GM12878 (cell line): ENCODE data around the gene ULBP3. TPM values are rescaled to one million over a fixed set of nuclear protein-coding genes. Genes with fewer than 3 reads are reported as not detected.

ENCODE experiments used
- ATAC-seq: fragments of 200-7000 bp; cut with Tn5 transposase; 3 replicates; pipeline ENCODE4 v1.9.1; 2020; ENCODE audit warnings: mild to moderate bottlenecking, moderate library complexity
- BruUV-seq: library from RNA; stranded (reverse); fragments of 400-500 nt; replicated peaks from 2 replicates; lab custom pipeline; 2021; lab: Mats Ljungman, UMichigan
- CTCF ChIA-PET: fragments of 300-600 bp; sonication (Branson Sonifier 250); formaldehyde crosslinking; extraction: SDS; loops from one replicate; lab custom pipeline; 2021; ENCODE audit warnings: inconsistent platforms; lab: Yijun Ruan, JAX
- POLR2A ChIA-PET: fragments of 350-600 bp; formaldehyde crosslinking; extraction: SDS; loops from one replicate; lab custom pipeline; 2021; ENCODE audit warnings: inconsistent platforms; lab: Charles Lee
- RAD21 ChIA-PET: fragments of 300-600 bp; sonication (Branson Sonifier 250); formaldehyde crosslinking; loops from one replicate; lab custom pipeline; 2023; ENCODE audit warnings: antibody characterized with exemption; ENCODE audit not compliant: unreplicated experiment; lab: Charles Lee
- SMC1A ChIA-PET: fragments of 300-600 bp; sonication (Branson Sonifier 250); formaldehyde crosslinking; loops from one replicate; lab custom pipeline; 2023; ENCODE audit not compliant: unreplicated experiment, uncharacterized antibody; lab: Charles Lee
- DNase-seq: peaks from one replicate; pipeline ENCODE4 v3.0.0-alpha.2; 2011; ENCODE audit warnings: low read depth, low spot score
- FAIRE-seq: peaks from 3 replicates; lab custom pipeline; 2011; peaks lifted over from hg19 to GRCh38; lab: Jason Lieb, UNC
- H2AFZ ChIP-seq: 2 replicates; pipeline ENCODE4 v1.6.0; 2011; ENCODE audit warnings: low read depth, low read length, control low read depth; ENCODE audit not compliant: control insufficient read depth
- H3K27ac ChIP-seq: 2 replicates; pipeline ENCODE4 v1.5.1; 2011; ENCODE audit warnings: control low read depth; ENCODE audit not compliant: control insufficient read depth, insufficient read depth
- H3K27me3 ChIP-seq, 2 experiments: replicated peaks in 1 of 2; 2 replicates each; pipeline versions ENCODE4 v1.6.0 to v1.6.1; 2011; ENCODE audit warnings: low read length in 1 of 2; ENCODE audit not compliant: control insufficient read depth in 2 of 2, insufficient read depth in 2 of 2
- H3K36me3 ChIP-seq, 2 experiments: 2 replicates each; pipeline ENCODE4 v1.5.1; 2011; ENCODE audit warnings: low read length in 1 of 2; ENCODE audit not compliant: control insufficient read depth in 2 of 2, insufficient read depth in 2 of 2
- H3K4me1 ChIP-seq: 2 replicates; pipeline ENCODE4 v1.6.1; 2011; ENCODE audit warnings: mild to moderate bottlenecking, low read length, moderate library complexity, mixed read lengths; ENCODE audit not compliant: control insufficient read depth, insufficient read depth
- H3K4me2 ChIP-seq: 2 replicates; pipeline ENCODE4 v1.6.0; 2011; ENCODE audit warnings: control low read depth; ENCODE audit not compliant: control insufficient read depth, insufficient read depth
- H3K4me3 ChIP-seq: fragments of 200-600 bp; sonication (generic); 2 replicates; pipeline ENCODE4 v1.5.1; 2016
- H3K79me2 ChIP-seq: 2 replicates; pipeline ENCODE4 v1.6.0; 2011; ENCODE audit warnings: low read length; ENCODE audit not compliant: control insufficient read depth, insufficient read depth
- H3K9ac ChIP-seq: 2 replicates; pipeline ENCODE4 v1.8.0; 2011; ENCODE audit warnings: low read length, control low read depth, mixed read lengths; ENCODE audit not compliant: control insufficient read depth, insufficient read depth
- H3K9me3 ChIP-seq: replicated peaks from 3 replicates; pipeline ENCODE4 v1.5.1; 2011; ENCODE audit warnings: mild to moderate bottlenecking, low read length; ENCODE audit not compliant: control insufficient read depth, insufficient read depth
- H4K20me1 ChIP-seq: 2 replicates; pipeline ENCODE4 v1.6.0; 2011; ENCODE audit not compliant: control insufficient read depth, insufficient read depth
- CHD2 ChIP-seq: IDR thresholded peaks from 2 replicates; pipeline ENCODE4 v1.6.1; 2011; ENCODE audit warnings: low read depth, low read length, improper control_type of control experiment, borderline replicate concordance
- EED ChIP-seq: sonication (generic); IDR thresholded peaks from 2 replicates; pipeline ENCODE4 v1.6.1; 2016; ENCODE audit warnings: antibody characterized with exemption, low read depth
- FOXK2 ChIP-seq: fragments of 450-650 bp; IDR thresholded peaks from 2 replicates; pipeline ENCODE4 v1.6.1; 2017; ENCODE audit warnings: mild to moderate bottlenecking, moderate library complexity
- HDGF ChIP-seq: fragments of 450-650 bp; IDR thresholded peaks from 2 replicates; pipeline ENCODE4 v1.6.1; 2016; ENCODE audit warnings: antibody characterized with exemption
- MTA3 ChIP-seq: IDR thresholded peaks from 2 replicates; pipeline ENCODE4 v1.6.1; 2012; ENCODE audit warnings: low read length, inconsistent platforms, borderline replicate concordance
- POU2F2 ChIP-seq: IDR thresholded peaks from 3 replicates; pipeline ENCODE4 v1.6.1; 2011; ENCODE audit warnings: low read depth, mild to moderate bottlenecking, low read length, borderline replicate concordance
- SPI1 ChIP-seq: IDR thresholded peaks from 2 replicates; pipeline ENCODE4 v1.6.1; 2011; ENCODE audit warnings: low read depth, mild to moderate bottlenecking, low read length, moderate library complexity, borderline replicate concordance; ENCODE audit not compliant: insufficient read depth
- ZNF384 ChIP-seq: IDR thresholded peaks from 2 replicates; pipeline ENCODE4 v1.6.1; 2012; ENCODE audit warnings: low read depth, mild to moderate bottlenecking, low read length, improper control_type of control experiment, borderline replicate concordance
- WGBS: methylation state at CpG from one replicate; pipeline ENCODE4 v1.1.6; 2016; ENCODE audit warnings: low lambda C conversion rate; ENCODE audit not compliant: insufficient replicate concordance, insufficient coverage; ENCODE audit errors: missing lambda C conversion rate; 5-methylcytosine and 5-hydroxymethylcytosine counted together
- in situ Hi-C: fragments of 300-500 bp; cut with MboI; formaldehyde crosslinking; loops from 9 replicates; pipeline ENCODE4 v1.14.3; 2018; ENCODE audit warnings: mixed read lengths
- intact Hi-C: fragments of 100-400 bp; cut with micrococcal nuclease; formaldehyde crosslinking; loops from one replicate; pipeline ENCODE4 v1.14.2; 2022; ENCODE audit not compliant: unreplicated experiment
- polyA plus RNA-seq, 11 experiments: library from polyadenylated mRNA; depleted of rRNA in 4 of 11; unstranded in 6 of 11; stranded (reverse) in 5 of 11; fragments of >200 nt; fragmentation: Nextera tagmentation in 4 of 11; fragmentation: Illumina TruSeq in 1 of 11; extraction: Ambion mirVana in 4 of 11; extraction: Trizol in 1 of 11; gene quantifications; 1 replicate in 1 of 11; 2 replicates in 10 of 11; pipeline versions ENCODE4 v1.2.1 to v1.2.3, GENCODE V29; 2011 to 2016; ENCODE audit warnings: inconsistent platforms in 2 of 11, missing spikeins in 2 of 11, low read depth in 1 of 11
- total RNA-seq, 4 experiments: library from RNA; depleted of rRNA in 3 of 4; stranded (reverse); fragments of >200 nt in 3 of 4; fragmentation: Illumina TruSeq in 1 of 4; extraction: Trizol in 1 of 4; gene quantifications; 2 replicates each; pipeline versions ENCODE4 v1.2.1 to v1.2.3, GENCODE V29; 2013 to 2021
- TF ChIP-seq, protein P1 (sequence below): IDR thresholded peaks from 2 replicates; pipeline ENCODE4 v1.6.1; 2011; ENCODE audit warnings: mild to moderate bottlenecking, low read depth, low read length, moderate library complexity; ENCODE audit not compliant: insufficient replicate concordance
- TF ChIP-seq, protein P2 (sequence below): fragments of 150-350 bp; IDR thresholded peaks from 2 replicates; pipeline ENCODE4 v1.6.1; 2016; ENCODE audit warnings: low read depth, low read length
- TF ChIP-seq, protein P3 (sequence below), 3 experiments: IDR thresholded peaks in 2 of 3; conservative IDR thresholded peaks in 1 of 3; 2 replicates each; pipeline ENCODE4 v1.5.1; 2011; ENCODE audit warnings: low read depth in 3 of 3, low read length in 3 of 3, mild to moderate bottlenecking in 3 of 3, control low read depth in 2 of 3, moderate library complexity in 2 of 3, inconsistent platforms in 1 of 3, mixed read lengths in 1 of 3; ENCODE audit not compliant: control insufficient read depth in 2 of 3, insufficient read depth in 1 of 3; ENCODE audit errors: extremely low read depth in 1 of 3

Gene ULBP3
- total and polyA plus RNA-seq, 10 of the 15 experiments (the other 5 are each of a cell fraction or from before 2014, with no cell fraction given) = 0.08 to 0.16 TPM; not detected in 8

DNA sequence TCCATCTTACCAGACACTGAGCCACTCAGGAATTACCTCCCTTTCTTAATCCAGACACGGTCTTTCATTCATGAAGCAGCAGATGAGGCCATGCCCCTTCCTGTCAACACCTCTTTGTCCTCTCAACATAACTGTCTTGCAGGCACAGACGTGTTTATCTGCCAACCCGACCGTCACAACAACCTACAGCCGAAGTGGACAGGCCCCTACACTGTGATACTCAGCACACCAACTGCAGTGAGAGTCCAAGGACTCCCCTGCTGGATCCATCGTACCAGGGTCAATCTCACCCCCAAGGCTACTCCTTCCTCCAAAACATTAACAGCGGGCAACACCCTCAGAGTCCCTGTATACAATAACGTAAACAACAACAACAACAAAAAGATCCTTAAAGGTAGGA is 30.6 kb upstream of the ULBP3 start:
- H3K36me3 ChIP-seq = no peaks in the 10 kb centered on the region
- ChIA-PET CTCF (no interaction called here), SMC1A (no interaction called here), RAD21 (no interaction called here), POLR2A (no interaction called here)
- H3K79me2 ChIP-seq = no peaks in the 10 kb centered on the region
- no peak for FAIRE-seq
- WGBS = 55% methylated on average over 8 of the region's 8 CpGs
- H3K27ac ChIP-seq = no peak overlapping the region
- ATAC-seq = no peak
- peaks cover 0 to 4% of the 10 kb centered on the region in 2 experiments; a peak in 3 of 4 replicates for H3K27me3 ChIP-seq
- no peak overlapping the region for H3K4me2 ChIP-seq
- DNase-seq = no peak
- no peak for TF ChIP-seq FOXK2
- TF ChIP-seq CHD2 = no peak
- TF ChIP-seq, protein P1, sequence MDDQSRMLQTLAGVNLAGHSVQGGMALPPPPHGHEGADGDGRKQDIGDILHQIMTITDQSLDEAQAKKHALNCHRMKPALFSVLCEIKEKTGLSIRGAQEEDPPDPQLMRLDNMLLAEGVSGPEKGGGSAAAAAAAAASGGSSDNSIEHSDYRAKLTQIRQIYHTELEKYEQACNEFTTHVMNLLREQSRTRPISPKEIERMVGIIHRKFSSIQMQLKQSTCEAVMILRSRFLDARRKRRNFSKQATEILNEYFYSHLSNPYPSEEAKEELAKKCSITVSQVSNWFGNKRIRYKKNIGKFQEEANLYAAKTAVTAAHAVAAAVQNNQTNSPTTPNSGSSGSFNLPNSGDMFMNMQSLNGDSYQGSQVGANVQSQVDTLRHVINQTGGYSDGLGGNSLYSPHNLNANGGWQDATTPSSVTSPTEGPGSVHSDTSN = no peak
- TF ChIP-seq SPI1 = no peak
- TF ChIP-seq EED = no peak
- TF ChIP-seq, protein P2, sequence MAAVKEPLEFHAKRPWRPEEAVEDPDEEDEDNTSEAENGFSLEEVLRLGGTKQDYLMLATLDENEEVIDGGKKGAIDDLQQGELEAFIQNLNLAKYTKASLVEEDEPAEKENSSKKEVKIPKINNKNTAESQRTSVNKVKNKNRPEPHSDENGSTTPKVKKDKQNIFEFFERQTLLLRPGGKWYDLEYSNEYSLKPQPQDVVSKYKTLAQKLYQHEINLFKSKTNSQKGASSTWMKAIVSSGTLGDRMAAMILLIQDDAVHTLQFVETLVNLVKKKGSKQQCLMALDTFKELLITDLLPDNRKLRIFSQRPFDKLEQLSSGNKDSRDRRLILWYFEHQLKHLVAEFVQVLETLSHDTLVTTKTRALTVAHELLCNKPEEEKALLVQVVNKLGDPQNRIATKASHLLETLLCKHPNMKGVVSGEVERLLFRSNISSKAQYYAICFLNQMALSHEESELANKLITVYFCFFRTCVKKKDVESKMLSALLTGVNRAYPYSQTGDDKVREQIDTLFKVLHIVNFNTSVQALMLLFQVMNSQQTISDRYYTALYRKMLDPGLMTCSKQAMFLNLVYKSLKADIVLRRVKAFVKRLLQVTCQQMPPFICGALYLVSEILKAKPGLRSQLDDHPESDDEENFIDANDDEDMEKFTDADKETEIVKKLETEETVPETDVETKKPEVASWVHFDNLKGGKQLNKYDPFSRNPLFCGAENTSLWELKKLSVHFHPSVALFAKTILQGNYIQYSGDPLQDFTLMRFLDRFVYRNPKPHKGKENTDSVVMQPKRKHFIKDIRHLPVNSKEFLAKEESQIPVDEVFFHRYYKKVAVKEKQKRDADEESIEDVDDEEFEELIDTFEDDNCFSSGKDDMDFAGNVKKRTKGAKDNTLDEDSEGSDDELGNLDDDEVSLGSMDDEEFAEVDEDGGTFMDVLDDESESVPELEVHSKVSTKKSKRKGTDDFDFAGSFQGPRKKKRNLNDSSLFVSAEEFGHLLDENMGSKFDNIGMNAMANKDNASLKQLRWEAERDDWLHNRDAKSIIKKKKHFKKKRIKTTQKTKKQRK = no peak
- TF ChIP-seq MTA3 = no peak
- TF ChIP-seq, protein P3, sequence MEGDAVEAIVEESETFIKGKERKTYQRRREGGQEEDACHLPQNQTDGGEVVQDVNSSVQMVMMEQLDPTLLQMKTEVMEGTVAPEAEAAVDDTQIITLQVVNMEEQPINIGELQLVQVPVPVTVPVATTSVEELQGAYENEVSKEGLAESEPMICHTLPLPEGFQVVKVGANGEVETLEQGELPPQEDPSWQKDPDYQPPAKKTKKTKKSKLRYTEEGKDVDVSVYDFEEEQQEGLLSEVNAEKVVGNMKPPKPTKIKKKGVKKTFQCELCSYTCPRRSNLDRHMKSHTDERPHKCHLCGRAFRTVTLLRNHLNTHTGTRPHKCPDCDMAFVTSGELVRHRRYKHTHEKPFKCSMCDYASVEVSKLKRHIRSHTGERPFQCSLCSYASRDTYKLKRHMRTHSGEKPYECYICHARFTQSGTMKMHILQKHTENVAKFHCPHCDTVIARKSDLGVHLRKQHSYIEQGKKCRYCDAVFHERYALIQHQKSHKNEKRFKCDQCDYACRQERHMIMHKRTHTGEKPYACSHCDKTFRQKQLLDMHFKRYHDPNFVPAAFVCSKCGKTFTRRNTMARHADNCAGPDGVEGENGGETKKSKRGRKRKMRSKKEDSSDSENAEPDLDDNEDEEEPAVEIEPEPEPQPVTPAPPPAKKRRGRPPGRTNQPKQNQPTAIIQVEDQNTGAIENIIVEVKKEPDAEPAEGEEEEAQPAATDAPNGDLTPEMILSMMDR (IDR thresholded peaks at IDR 0.05 in 2 of 3, conservative IDR thresholded peaks at IDR 0.05 in 1 of 3; ENCODE audit: control insufficient read depth in 2 of 3, extremely low read depth in 1 of 3, insufficient read depth in 1 of 3, low read depth in 3 of 3, low read length in 3 of 3) = no peak
- no peak for TF ChIP-seq HDGF
- no peak for TF ChIP-seq POU2F2
- TF ChIP-seq ZNF384 = no peak
- intact Hi-C loops (no loop called here), in situ Hi-C loops (no loop called here)
- no TSS peak for BruUV-seq
- no peaks in the 10 kb centered on the region for H4K20me1 ChIP-seq
- no peak overlapping the region for H2AFZ ChIP-seq
- no peak overlapping the region for H3K4me3 ChIP-seq
- H3K4me1 ChIP-seq = no peaks in the 10 kb centered on the region
- H3K9me3 ChIP-seq = no peaks in the 10 kb centered on the region
- H3K9ac ChIP-seq = no peak overlapping the region
